Testis (tissue), 5 donors: ENCODE measurements around the gene PIAS4. TPM values are rescaled to one million over a fixed set of nuclear protein-coding genes. Genes with fewer than 3 reads are reported as not detected.

Experiments
- DNase-seq: peaks from one replicate; pipeline ENCODE4 v3.0.0-alpha.2; 2019
- H3K27ac ChIP-seq, 2 donors: fragments of 200-600 bp; sonication (generic); one replicate each; pipeline ENCODE4 v1.5.1; 2019
- H3K27me3 ChIP-seq: fragments of 200-600 bp; sonication (generic); one replicate; pipeline ENCODE4 v1.5.1; 2019
- H3K36me3 ChIP-seq: fragments of 200-600 bp; sonication (generic); one replicate; pipeline ENCODE4 v1.5.1; 2017; ENCODE audit warnings: low read depth; ENCODE audit errors: missing control alignments
- H3K4me1 ChIP-seq: fragments of 200-600 bp; sonication (generic); one replicate; pipeline ENCODE4 v1.5.1; 2019
- H3K4me3 ChIP-seq, 2 donors: fragments of 200-600 bp; sonication (generic); one replicate each; pipeline ENCODE4 v1.5.1; 2017 to 2019
- H3K9me3 ChIP-seq: fragments of 200-600 bp; sonication (generic); one replicate; pipeline ENCODE4 v1.5.1; 2017
- POLR2A ChIP-seq: fragments of 450-650 bp; IDR thresholded peaks from one replicate; pipeline ENCODE4 v1.6.1; 2017; ENCODE audit warnings: antibody characterized with exemption, mild to moderate bottlenecking, moderate library complexity
- WGBS, 2 donors: methylation state at CpG; one replicate each; pipeline ENCODE4 v1.1.5; 2018; 5-methylcytosine and 5-hydroxymethylcytosine counted together
- intact Hi-C: fragments of 100-400 bp; cut with DNase I; formaldehyde crosslinking; loops from one replicate; pipeline ENCODE4 v1.15.1; 2023; ENCODE audit warnings: low total_unique reads
- long read RNA-seq, 2 donors: transcript quantifications; one replicate each; lab custom pipeline, GENCODE V29; 2026
- polyA plus RNA-seq: library from polyadenylated mRNA; stranded (reverse); fragments of 350-450 nt; fragmentation: Illumina TruSeq; extraction: RNeasy Lipid Tissue Mini Kit (QIAGEN cat#74804); gene quantifications from one replicate; pipeline ENCODE4 v1.2.3, GENCODE V29; 2014; ENCODE audit warnings: low read depth, low replicate concordance; ENCODE audit not compliant: insufficient read depth
- total RNA-seq, 2 donors: library from RNA; depleted of rRNA; stranded (reverse); fragments of >200 nt; gene quantifications; one replicate each; pipeline ENCODE4 v1.2.3, GENCODE V29; 2016
- TF ChIP-seq, protein P1 (sequence below), 3 experiments: fragments of 450-650 bp in 2 of 3; fragments of 200-600 bp in 1 of 3; sonication (generic) in 1 of 3; IDR thresholded peaks; one replicate each; pipeline ENCODE4 v1.5.1; 2016 to 2019; ENCODE audit warnings: antibody characterized with exemption in 3 of 3, mild to moderate bottlenecking in 2 of 3, moderate library complexity in 1 of 3

Gene PIAS4, protein sequence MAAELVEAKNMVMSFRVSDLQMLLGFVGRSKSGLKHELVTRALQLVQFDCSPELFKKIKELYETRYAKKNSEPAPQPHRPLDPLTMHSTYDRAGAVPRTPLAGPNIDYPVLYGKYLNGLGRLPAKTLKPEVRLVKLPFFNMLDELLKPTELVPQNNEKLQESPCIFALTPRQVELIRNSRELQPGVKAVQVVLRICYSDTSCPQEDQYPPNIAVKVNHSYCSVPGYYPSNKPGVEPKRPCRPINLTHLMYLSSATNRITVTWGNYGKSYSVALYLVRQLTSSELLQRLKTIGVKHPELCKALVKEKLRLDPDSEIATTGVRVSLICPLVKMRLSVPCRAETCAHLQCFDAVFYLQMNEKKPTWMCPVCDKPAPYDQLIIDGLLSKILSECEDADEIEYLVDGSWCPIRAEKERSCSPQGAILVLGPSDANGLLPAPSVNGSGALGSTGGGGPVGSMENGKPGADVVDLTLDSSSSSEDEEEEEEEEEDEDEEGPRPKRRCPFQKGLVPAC
- 10 to 100 TPM; 89.1 to 94.5 TPM for total RNA-seq
- polyA plus RNA-seq, result 142 TPM
- long read RNA-seq, donor 1, transcript PIAS4-201 (11 exons, 3,159 nt), result major isoform, 29 of 30 reads
- long read RNA-seq, donor 1, partial matches to known transcripts, result 0 of 30 reads
- long read RNA-seq, donor 1, other reads (novel, unspliced or antisense), result 0 of 30 reads
- long read RNA-seq, donor 2, transcript PIAS4-201 (11 exons, 3,159 nt), result major isoform, 9 of 18 reads
- long read RNA-seq, donor 2, partial matches to known transcripts, result 9 of 18 reads
- long read RNA-seq, donor 2, other reads (novel, unspliced or antisense), result 0 of 18 reads

DNA sequence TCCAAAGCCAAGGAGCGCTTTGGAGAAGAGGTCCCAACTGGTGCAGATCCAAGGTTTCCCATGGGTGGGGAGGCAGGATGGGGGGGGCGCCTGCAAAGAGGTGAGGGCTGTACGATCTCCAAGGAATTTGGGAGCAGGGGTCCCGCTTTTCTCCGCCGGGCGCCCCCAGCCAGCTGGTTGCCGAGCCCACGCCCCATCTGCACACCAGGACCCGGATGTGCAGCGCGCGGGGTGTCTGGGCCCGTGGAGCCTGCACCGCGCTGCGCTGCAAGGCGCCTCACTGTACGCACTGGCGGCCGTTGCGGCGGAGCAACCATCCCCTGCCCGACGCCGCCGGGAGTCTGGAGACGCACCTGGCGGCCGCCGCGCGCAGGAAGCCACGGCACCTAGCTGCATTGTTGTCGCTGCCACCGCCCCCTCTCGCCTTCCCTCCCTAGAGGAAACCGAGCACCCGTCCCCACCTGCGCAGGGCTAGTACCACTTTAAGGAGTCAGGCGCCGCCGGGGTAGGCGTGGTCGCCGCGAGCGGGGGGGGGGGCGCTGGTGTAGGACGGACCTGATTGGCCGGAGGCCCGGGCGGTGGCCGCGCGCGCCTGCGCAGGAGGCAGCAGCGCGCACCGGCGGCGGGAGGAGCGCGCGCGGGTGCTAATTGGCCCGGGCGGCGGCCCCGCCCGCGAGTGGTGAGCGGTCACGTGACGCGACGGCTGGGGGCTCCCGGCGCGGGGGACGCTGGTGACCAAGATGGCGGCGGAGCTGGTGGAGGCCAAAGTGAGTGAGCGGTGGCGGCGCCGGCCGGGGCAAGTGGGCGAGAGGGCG, at the start of gene PIAS4:
PIAS4 (plus strand) TSS at position 716 of the 815 bp plus-strand sequence; CDS start at position 741, 25 bp downstream.
- intact Hi-C loops, result no loop called here
- no peaks in the 10 kb centered on the region for H3K27me3 ChIP-seq

DNA sequence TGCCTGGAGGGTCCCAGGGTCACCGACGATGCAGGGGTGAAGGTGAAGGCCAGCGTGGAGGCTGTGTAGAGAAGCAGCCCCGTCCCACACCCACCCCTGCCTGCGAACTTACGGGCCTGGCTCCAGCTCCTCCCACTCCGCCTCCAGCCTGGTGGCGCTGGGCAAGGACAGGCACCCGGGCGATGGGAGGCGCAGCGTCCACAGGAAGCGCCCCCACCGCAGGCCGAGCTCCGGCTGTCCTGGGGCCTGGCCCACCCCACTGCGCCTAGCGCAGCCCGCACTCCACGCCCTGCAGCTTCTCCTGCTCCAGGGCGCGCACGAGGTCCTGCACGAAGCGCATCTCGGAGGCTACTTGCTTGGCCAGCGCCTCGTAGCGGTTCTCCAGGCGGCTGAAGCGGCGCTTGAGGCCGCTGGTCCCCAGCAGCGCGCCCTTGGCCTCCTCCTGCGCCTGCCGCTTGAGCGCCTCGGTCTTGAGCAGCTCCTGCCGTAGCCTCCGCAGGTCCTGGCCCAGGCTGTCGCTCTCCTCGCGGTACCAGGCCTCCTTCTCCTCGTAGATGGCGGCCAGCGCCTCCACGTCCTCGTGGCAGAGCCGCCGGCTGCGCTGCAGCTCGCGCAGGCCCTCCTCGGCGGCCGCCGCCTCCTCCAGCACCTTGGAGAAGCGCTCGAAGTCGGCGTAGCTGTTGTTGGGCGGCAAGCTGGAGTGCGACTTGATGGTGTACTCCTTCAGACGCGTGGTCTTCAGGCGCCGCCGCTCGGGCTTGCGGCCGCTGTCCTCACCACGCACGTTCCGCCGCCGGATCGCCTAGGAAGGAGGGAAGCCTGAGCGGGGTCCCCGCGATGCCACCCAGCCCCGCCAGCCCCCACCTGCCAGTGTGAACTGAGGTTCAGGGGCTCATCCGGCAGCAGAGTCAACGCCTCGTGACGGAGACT, 48.4 kb upstream of the PIAS4 start:
- intact Hi-C loops, result no loop called here
- Histone ChIP-seq H3K4me3 (no peak overlapping the region), H3K27ac (no peak overlapping the region), H3K36me3 (no peaks in the 10 kb centered on the region), H3K27me3 (no peaks in the 10 kb centered on the region), H3K9me3 (no peaks in the 10 kb centered on the region), H3K4me1 (peaks cover 9% of the 10 kb centered on the region)
- TF ChIP-seq POLR2A, result no peak
- TF ChIP-seq, protein P1, sequence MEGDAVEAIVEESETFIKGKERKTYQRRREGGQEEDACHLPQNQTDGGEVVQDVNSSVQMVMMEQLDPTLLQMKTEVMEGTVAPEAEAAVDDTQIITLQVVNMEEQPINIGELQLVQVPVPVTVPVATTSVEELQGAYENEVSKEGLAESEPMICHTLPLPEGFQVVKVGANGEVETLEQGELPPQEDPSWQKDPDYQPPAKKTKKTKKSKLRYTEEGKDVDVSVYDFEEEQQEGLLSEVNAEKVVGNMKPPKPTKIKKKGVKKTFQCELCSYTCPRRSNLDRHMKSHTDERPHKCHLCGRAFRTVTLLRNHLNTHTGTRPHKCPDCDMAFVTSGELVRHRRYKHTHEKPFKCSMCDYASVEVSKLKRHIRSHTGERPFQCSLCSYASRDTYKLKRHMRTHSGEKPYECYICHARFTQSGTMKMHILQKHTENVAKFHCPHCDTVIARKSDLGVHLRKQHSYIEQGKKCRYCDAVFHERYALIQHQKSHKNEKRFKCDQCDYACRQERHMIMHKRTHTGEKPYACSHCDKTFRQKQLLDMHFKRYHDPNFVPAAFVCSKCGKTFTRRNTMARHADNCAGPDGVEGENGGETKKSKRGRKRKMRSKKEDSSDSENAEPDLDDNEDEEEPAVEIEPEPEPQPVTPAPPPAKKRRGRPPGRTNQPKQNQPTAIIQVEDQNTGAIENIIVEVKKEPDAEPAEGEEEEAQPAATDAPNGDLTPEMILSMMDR (IDR thresholded peaks at IDR 0.05), result no peak
- no peak for DNase-seq
- WGBS, 2 donors, result 78 to 92% methylated on average over 9 to 85 of the region's 86 CpGs

More for the DNA sequence above, at the start of gene PIAS4:
- no peaks in the 10 kb centered on the region for H3K36me3 ChIP-seq
- peak; percentile 96 for DNase-seq
- 0% methylated on average over 16 to 17 of the region's 91 CpGs for WGBS, 2 donors
- no peaks in the 10 kb centered on the region for H3K9me3 ChIP-seq
- peak within 1 kb of the TSS; percentile 83 to 93 for H3K27ac ChIP-seq
- TF ChIP-seq POLR2A, result no peak
- TF ChIP-seq, protein P1 (IDR thresholded peaks at IDR 0.05), result peak in 2 of 3 experiments; percentile 5 to 44
- H3K4me1 ChIP-seq, result peaks cover 31% of the 10 kb centered on the region
- H3K4me3 ChIP-seq, result peak within 1 kb of the TSS; percentile 90 to 95

DNA sequence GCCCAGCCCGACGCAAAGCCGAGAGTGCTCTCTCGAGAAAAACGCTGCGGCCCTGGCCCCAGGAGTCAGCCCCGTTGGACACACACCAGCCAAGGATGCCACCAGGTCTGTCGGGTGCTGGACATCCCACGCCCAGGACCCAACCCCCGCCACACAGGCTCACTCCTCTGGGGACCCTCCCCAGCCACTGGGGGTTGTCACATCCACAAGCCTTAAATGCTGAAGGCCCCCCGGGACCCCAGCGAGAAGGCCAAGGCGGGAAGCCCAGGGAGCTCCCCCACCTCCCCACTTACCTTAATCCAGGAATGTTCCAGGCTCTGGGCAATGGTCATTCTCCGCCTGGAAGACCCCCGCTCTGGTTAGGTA, 47.8 kb upstream of the PIAS4 start:
- 86 to 92% methylated on average over 9 to 15 of the region's 15 CpGs for WGBS, 2 donors
- H3K27ac ChIP-seq, result no peak overlapping the region

More for the DNA sequence above, 47.8 kb upstream of the PIAS4 start:
- TF ChIP-seq POLR2A, result no peak
- TF ChIP-seq, protein P1 (IDR thresholded peaks at IDR 0.05), result no peak
- Histone ChIP-seq H3K4me1 (peaks cover 9% of the 10 kb centered on the region), H3K4me3 (no peak overlapping the region), H3K27me3 (no peaks in the 10 kb centered on the region), H3K36me3 (no peaks in the 10 kb centered on the region), H3K9me3 (no peaks in the 10 kb centered on the region)
- intact Hi-C loops, result no loop called here
- no peak for DNase-seq
